ENCODE data around the gene KCNC1. TPM values are rescaled to one million over a fixed set of nuclear protein-coding genes. Genes with fewer than 3 reads are reported as not detected.

KCNC1 gene
- total RNA-seq, 1 donor from 2014 or later, result not detected

DNA sequence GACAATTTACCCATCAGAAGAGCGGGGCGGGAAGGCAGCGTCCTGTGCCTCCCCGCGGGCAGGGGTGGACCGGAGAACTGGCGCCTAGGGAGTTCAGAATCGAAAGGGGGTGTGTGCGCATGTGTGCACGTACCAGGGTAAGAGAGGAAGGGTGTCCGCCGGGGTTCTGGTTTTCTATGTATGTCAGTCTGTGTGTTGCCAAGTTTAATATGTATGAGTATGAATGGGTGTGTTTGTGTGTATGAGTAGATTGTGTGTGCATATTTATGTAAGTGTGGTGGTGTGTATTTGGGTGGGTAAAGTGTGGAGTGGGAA, 2.0 kb downstream of the KCNC1 start:
- intact Hi-C loops (cut with micrococcal nuclease), result loop anchor here (10.0 kb wide), 1 partner anchor 368 kb away; the partner anchor contains the start of gene SAAL1

DNA sequence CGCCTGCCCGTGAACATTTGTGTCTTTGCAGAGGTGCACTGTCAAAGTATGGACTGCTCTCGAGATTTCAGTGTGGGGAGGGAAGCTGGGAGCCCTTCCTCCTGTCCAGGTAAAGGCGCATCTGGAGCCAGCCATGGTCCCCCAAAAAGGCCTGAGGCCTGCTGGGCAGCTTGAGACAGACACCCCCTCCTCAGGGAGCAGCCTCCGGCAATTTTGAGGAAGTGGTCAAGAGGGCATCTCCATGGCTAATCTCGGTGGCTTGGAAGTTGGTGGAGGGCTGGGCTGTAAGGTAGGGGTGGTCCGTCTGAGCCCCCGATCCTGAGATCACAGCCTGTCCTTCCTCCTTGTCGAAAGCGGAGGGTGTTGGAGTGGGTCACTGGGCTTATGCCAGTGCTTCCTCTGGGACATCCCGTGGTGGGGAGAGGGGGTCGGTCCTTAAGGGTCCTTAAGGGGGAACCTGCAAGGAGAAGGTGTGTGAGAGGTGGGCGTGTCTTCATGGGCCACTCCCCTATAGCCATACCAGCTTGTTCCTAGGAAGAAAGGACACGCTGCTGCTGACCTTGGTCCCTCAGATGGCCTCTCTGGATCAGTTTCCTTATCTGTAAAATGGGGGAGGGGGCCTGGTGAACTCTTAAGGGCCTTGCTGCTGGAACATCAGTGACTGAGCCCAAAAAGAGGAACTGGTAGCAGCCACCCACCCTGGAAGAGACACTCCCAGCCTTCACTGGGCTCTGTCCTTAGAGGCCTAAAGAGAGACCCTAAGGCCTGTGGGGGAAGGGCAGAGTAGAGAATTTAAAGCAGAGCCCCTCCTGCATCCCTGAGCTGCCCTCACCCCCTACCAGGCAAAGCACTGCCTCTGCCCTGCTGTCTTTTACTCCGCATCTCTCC, 2.6 kb downstream of the KCNC1 start:
- intact Hi-C loops (cut with micrococcal nuclease), result loop anchor here (10.0 kb wide), 1 partner anchor 368 kb away; the partner anchor contains the start of gene SAAL1

DNA sequence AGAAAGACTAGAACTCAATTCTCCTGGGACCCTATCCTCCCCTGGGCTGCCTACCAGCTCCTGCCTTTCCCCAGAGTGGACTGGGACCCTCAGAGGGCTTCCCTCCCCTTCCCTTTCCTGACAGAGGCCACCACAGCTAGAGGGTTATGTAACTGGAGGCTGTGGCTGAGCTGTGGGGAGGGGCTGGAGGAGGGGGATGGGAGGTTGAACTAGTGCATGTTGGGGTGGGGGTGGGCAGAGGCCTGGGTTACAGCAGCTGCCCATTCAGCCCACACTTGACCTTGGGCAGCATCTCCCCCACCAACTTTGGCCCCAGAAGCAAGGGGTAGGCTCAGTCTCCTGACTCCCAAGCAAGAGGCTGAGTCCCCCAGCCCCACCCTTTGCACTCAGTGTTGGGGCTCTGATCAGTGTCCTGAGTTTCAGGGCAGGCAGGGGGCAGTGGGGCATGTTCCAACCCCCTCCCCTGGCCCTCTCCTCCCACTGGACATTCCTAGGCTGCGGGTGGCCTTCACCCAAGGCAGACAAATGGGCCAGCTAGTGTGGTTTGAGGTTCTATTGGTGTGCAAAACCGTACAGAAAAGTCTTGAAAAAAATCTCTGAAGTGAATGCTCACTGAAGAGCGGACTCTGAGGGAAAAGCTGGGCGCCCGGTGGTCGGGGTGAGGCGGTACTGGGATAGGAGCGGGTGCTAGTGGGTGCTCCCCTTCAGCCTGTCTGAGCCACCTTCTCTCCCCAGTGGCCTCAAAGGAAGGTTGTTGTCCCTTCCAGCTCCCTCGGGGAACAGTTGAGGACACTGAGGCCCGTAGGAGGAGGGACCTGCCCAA, 3.8 kb downstream of the KCNC1 start:
- intact Hi-C loops (cut with micrococcal nuclease), result loop anchor here (10.0 kb wide), 1 partner anchor 366 kb away; the partner anchor contains the start of gene SAAL1

DNA sequence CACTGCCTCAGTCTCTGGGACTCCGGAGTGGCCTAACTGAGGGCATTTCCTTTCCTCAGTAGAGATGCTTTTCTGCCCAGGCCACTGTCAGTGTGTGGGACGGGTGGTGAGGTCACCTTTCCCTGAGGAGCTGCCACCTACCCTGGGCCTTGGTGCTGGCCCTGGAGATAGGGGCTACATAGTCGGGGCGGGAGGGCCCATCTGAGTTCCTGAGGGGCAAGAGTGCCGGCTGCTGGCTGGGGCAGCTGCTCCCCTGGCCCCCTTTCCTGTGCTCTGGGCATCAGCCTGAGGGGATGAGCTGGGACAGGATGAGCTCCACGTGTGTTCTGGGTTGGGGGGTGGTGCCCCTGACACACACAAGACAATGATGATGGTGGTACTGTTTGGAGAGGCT, 5.4 kb downstream of the KCNC1 start:
- intact Hi-C loops (cut with micrococcal nuclease), result loop anchor here (10.0 kb wide), 1 partner anchor 365 kb away; the partner anchor contains the start of gene SAAL1

DNA sequence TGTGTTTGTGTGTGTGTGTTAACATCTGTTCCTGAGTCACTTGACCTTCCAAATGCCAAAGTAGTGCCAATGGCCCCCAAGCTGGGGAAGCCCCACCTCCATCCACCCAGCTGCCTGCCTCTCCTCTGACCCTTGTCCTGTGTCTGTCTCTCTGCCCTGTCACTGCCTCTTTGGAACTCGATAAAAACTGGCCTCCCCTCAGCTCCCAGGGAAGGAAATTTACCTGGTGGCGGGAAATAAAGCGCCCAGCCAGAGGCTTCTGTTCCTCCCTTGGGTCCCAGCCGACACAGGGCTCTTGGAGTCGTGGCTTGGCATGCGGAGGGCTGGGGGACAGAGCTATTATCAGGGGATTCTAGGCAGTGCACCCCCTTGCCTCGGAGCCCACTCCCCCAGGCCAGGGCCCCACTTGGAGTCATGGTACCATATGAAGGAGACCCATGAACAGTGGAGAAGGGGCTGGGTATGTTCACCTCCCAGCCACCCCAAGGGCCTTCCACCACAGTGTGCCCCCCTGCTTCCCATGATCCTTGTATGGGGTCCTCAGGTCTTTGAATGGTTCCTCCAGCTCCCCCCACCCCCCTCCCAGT, 6.2 kb downstream of the KCNC1 start:
- intact Hi-C loops (cut with micrococcal nuclease), result no loop called here

DNA sequence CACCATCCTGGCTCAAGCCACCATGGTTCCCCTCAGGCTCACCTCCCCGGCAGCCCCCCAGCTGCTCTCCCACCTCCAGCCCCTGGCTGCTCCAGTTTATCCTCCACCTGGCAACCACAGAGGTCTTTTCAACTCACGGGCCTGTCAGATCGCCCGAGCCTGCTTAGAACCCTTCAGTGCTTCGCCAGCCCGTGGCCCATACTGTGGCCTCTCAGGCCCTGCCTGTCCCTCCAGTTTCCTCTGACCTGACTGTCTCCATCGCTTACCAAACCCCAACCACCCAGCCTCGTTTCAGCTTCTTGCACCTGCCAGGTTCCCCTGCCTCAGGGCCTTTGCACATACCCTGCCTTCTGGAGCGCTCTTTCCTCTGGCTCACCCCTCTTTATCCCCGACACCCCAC, 6.9 kb downstream of the KCNC1 start:
- intact Hi-C loops (cut with micrococcal nuclease), result no loop called here

DNA sequence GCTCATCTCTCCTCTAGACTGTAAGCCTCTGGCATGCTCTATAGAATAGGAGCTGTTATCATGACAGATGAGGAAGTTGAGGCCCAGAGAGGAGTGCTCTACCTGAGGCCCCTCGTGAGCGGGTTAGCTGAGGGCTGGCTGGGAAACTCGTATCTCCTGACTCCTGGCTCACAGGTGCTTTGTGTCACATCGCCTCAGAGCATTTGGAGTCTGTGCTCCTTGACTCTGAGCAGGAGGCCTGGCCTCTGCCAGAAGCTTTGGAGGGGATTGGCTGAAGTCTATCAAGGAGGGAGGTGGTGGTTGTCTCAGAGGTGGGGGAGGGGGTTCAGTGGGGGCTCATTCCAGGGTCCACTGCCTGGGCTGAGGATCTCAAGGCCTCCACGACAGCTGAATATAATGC, 7.4 kb downstream of the KCNC1 start:
- intact Hi-C loops (cut with micrococcal nuclease), result no loop called here

DNA sequence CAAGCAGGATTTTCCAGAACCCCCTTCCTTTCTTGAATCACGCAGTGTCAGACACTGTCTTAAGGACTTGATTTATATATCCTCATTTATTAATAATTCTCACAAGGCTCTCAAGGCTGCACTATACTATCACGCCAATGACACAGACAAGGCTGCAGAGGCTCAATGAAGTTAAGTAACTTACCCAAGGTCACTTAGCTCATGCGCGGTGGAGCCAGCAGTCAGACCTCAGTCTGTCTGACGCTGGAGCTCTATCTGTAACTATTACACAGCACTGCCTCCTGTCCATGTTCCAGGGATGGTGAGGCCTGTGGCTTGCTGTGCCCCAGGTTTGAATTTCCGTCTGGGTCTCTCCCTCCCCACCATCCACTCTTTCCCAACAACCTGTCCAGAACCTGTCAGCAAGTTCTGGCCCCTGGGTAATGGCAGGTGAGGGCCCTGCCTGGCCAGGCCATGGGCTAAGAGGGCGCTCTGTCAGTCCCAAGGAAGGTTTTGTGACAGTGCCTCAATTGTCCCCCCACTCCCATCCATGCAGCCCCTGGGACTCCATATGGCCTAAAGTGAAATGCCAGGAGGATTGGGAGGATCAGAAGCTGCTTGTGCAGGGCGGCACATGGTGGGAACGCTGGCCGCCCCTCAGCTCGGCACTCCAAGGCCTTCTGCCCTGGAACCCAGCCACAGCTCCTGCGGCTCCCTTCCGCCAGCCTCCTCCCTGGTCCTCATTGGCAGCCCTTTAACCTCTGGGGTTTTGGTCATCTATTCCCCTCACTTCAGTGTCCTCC, 8.6 kb downstream of the KCNC1 start:
- intact Hi-C loops (cut with micrococcal nuclease), result no loop called here

DNA sequence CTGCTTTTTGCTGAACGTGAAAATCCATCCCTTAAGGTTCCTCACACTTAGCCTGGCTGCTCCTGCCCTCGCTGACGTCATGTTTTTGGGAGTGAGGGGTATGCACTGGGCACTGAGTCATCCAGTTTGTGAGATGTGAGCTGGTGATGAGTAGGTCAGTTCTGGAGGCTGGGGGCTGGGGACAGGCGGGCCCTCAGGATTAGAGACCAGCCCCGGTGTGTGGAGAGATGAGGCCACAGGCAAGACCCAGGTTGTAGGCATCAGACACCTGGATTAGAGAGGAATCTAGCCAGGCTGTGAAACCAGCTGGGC, 9.2 kb downstream of the KCNC1 start:
- intact Hi-C loops (cut with micrococcal nuclease), result no loop called here

DNA sequence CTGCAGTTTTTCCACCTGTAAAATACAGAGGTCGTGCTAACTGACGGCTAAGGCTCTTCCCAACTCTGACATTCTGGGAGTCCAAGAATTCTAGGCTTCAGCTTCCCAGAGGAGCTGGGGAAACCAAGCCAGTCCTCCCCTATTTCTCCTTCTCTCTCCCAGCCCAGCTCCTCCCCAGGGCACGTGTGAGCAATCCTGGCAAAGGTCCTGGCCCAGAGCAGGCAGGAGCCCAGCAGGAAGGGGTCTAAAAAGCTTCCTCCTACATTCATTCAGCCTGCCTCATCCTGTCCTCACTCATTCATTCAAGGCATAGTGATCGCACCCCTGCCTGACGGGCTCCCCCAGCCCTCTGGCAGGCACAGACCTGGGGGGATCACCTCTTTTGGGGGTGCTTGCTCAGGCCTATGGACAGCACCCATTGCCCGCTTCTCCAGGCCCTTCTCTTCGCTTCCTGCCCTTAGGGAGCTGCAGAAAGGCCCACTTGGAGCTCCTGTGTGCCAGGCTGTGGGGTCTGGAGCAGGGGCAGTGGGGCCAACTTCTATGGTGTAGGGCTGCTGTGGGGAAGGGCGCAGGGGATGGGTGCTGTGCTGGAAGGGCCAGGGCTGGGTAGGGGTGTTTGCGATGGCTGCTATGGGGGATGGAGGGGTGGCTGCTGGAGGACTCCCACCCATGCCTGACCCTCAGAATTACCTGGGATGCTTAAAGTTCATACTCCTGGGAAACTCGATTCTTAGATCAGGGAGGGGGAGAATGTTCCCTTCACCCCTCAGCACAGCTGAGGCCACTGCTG, 9.8 kb downstream of the KCNC1 start:
- intact Hi-C loops (cut with micrococcal nuclease), result no loop called here

DNA sequence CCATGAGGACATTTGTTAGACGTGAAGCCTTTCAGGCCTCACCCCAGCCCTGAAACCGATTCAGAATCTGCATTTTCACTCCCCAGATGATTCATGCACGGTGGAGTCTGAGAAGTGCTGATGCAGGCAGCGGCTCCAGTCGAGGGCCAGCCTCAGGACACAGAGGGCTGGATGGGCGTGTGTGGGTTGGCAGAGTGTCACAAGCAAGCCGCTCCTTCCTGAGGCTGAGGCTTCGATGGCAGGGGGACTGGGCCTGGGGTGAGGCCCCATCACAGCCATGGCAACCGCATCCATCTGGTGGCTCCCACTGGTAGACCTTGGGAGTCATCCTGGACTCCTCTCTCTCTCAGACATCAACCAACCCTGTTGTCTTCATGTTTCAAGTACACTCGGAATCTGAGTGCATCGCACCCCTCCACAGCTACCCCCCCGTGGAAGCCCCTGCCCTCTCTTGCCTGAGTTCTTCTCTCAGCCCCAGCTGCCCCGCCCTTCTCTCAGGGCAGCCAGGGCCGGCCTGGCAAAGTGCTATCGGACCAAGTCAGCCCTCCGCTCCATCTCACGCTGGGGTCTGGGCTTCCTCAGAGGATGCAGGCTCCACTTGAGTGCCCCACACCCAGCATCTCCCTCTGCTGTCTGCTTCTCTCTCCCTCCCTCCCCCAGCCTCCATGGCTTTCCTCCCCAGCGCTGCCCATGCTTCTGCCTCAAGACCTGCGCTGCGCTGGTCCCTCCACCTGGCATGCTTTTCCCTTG, 10.6 kb downstream of the KCNC1 start:
- intact Hi-C loops (cut with micrococcal nuclease), result no loop called here

DNA sequence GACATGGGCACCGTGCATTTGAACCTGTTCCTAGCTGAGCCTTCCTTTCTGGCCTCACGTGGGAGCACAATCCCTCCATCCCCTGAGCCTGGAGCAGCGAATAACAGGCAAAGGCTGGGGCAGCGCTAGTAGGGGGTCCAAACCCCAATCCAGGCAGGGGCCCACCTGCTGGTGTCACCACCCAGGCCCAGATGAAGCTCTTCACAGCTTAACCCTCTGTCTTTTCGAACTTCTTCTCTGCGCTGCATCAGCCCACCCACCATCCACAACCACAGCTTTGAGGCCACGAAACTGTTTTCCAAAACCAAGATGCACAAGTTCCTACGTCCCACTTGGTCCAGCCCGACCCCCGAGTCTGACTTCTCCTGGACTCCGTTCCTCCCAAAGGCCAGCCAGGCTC, 11.5 kb downstream of the KCNC1 start:
- intact Hi-C loops (cut with micrococcal nuclease), result no loop called here

DNA sequence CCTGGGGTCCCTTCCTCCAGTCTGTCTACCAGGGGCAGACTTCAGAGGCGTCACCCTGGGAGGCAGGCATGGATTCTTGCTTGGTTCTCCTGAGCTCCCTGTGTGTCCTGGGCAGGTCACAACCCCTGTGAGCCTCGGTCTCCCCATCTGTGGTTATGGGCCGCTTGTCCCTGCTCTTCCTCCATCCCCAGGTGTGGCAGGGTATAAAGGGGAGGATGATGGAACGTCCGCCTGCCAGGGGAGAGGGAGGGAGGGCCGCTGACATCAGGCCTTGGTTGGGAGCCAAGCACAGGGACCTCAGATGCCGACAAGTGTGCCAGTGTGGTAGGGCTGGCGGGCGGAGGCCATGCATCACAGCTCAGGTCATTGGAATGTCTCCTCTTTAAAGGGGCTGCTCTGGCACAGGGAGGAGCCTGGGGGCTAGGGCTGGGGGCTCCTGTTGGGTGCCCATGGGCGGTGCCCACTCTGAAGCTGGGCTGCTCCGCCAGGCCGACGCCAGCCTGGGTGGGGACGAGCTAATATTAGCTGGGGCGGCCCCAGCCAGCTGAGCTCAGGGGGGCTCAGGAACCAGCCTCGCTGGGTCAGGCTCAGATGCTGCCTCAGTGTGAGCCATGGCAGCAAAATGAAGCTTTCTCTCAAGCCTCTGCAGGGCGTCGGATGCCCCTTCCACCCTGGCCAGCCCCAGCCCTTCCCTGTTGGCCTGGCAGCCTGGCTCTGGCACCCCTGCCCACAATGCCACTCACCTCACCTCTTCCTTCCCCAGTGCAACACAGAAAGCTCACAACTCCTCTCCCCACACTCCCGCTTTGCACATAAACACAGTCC, 12.8 kb downstream of the KCNC1 start:
- intact Hi-C loops (cut with micrococcal nuclease), result no loop called here

DNA sequence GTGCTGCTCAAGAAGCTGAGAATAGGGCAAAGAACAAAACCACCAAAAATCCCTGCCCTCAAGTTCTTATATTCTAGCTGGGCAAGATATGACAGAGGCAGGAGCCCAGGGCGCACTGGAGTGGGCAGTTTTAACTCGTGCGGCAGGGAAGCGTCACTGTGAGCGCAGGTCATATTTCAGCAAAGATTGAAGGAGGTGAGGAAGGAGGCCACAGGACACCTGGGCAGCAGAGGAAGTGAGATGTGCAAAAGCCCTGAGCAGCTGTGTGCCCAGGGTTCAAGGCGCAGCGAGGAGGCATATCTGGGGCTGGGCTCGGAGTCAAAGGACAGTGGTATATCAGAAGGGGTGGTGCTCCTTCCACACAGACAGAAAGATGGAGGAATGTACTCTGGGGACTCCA, 13.5 kb downstream of the KCNC1 start:
- intact Hi-C loops (cut with micrococcal nuclease), result no loop called here

DNA sequence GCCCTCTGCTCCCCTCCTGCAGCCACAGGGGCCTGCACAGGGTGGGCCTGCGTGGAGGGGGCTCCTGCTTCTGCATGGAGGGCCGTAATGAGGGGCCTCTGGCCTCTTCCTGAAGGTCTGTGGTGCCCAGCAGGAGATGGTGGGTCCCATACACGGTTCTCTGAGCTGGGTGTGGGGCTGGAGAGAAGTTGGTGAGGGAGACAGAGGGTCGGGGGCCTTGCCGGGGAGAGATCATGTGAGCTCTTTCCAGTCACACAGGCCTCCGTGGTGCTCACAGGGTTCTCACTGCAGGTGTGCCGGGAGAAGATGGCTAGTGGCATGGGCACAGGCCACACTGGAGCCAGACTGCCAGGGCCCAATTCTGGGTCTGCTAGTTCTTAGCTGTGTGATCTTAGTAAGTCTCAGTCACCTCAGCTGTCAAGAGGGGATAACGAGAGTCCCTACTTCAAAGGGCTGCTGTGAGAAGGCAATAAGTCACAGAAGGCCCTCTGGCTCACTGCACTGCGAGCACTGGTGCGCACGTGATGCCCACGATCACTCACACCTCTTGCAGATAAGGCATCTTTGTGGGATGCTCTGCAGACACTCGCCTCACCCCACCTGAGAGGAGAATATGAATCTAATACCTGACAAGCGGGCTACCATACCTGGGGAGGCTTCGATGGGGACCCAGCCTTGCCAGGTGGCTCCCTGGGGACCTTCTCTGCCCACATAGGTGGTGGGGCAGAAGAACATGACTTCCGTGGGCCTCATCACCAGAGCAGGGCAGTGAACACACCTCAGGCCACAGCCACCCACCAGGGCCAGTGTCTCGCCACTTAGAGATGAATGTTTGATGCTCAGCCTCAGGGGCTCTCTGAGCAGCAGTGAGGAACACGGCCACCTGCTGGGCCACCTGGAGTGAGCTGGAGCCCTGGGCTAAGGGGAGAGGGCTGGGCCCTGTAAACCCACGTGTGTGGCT, 14.5 kb downstream of the KCNC1 start:
- intact Hi-C loops (cut with micrococcal nuclease), result no loop called here

DNA sequence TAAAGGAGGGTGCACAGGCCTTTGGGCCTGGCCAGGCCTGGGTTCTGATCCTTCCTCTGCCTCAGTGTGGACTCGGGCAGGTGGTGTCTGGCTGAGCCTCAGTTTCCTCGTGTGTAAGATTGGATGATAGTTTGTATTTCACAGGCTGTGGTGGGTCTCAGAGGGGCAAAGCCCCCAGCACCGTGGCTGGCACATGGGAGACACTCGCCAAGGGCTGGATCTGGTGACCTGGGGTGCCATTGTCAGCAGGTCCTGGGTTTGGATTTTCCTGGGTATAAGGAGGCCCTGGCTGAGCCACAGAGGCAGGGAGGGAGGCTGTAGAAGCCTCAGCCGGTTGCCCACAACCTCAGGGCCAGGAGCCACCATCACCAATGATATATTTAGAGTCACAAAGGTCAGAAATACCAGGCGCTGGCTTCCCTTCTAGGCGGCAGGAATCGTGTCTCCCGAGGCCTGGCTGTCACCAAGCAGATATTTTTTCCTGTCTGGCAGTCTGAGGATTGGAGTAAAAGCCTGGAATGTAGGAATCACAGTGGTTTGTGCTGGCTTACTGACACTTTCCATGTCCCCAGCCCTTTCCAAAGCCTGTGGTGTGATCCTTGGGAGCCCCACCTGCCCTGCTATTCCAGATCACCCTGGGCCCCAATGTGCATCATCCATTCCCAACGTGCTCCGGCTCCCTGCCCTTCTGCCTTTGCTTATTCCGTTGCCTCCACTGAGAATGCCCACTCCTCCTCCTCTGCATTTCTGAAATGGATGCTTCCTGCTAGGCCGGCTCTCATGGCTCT, 15.6 kb downstream of the KCNC1 start:
- intact Hi-C loops (cut with micrococcal nuclease), result no loop called here

DNA sequence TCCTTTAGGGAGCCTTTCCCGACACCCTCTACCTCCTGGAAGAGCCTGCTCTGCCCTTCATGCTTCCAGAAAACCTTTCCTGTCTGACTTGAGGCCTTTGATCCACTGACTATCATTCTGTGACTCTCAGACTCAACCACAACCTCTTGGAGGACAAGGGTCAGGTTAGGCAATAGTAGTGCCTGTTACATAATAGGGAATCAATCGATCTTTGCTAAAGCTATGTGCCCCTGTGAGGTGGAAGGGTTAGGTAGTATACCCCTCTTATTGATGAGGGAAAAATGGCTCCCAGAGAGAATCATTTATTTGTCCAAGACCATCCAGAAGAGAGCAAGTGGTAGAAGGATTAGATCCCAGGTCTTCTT, 16.2 kb downstream of the KCNC1 start:
- intact Hi-C loops (cut with micrococcal nuclease), result no loop called here
